A549 (cell line): Measurements from ENCODE around the gene CNDP1. TPM values are rescaled to one million over a fixed set of nuclear protein-coding genes. Genes with fewer than 3 reads are reported as not detected.

ENCODE experiments used
- ATAC-seq, 2 experiments: fragments of 200-7000 bp in 1 of 2; fragments of >200 bp in 1 of 2; cut with Nextera tagmentation in 1 of 2; cut with Tn5 transposase in 1 of 2; 3 replicates each; pipeline versions ENCODE4 v1.8.0 to v1.9.1; 2018 to 2020; ENCODE audit warnings: mild to moderate bottlenecking in 1 of 2, moderate library complexity in 1 of 2
- CTCF ChIA-PET: fragments of 300-600 bp; sonication (Branson Sonifier 250); formaldehyde crosslinking; extraction: SDS; loops from one replicate; lab custom pipeline; 2021; ENCODE audit warnings: antibody characterized with exemption, inconsistent platforms; lab: Yijun Ruan, JAX
- POLR2A ChIA-PET: fragments of 350-600 bp; formaldehyde crosslinking; extraction: SDS; loops from one replicate; lab custom pipeline; 2021; ENCODE audit warnings: antibody characterized with exemption, inconsistent platforms; lab: Yijun Ruan, JAX
- DNase-seq, 2 experiments: peaks; one replicate each; pipeline versions ENCODE4 v3.0.0 to v3.0.0-alpha.2; 2011 to 2016; ENCODE audit warnings: low read depth in 1 of 2, low spot score in 1 of 2
- FAIRE-seq: peaks from 2 replicates; lab custom pipeline; 2011; peaks lifted over from hg19 to GRCh38; lab: Jason Lieb, UNC
- H3K27ac ChIP-seq, 2 experiments: fragments of >200 bp; sonication (Bioruptor Twin); formaldehyde crosslinking; 3 replicates each; pipeline ENCODE4 v1.5.1; 2016 to 2017
- H3K4me1 ChIP-seq: fragments of >200 bp; sonication (Bioruptor Twin); formaldehyde crosslinking; 3 replicates; pipeline ENCODE4 v1.6.1; 2016
- H3K4me2 ChIP-seq: fragments of >200 bp; sonication (Bioruptor Twin); formaldehyde crosslinking; 3 replicates; pipeline ENCODE4 v1.6.1; 2016
- H3K4me3 ChIP-seq: fragments of >200 bp; sonication (Bioruptor Twin); formaldehyde crosslinking; 3 replicates; pipeline ENCODE4 v1.5.1; 2016
- H3K9me3 ChIP-seq: fragments of >200 bp; sonication (Bioruptor Twin); formaldehyde crosslinking; 3 replicates; pipeline ENCODE4 v1.6.1; 2016
- BCL3 ChIP-seq: fragments of >200 bp; sonication (Bioruptor Twin); formaldehyde crosslinking; IDR thresholded peaks from 3 replicates; pipeline ENCODE4 v1.6.1; 2016
- CBX2 ChIP-seq: fragments of 200-600 bp; sonication (generic); IDR thresholded peaks from 2 replicates; pipeline ENCODE4 v1.6.1; 2016; ENCODE audit warnings: low read depth, mild to moderate bottlenecking, borderline replicate concordance
- CBX8 ChIP-seq: fragments of 200-600 bp; sonication (generic); IDR thresholded peaks from 2 replicates; pipeline ENCODE4 v1.6.1; 2016
- CEBPB ChIP-seq, 2 experiments: fragments of >200 bp in 1 of 2; sonication (Bioruptor Twin) in 1 of 2; formaldehyde crosslinking in 1 of 2; IDR thresholded peaks; 2 replicates each; pipeline ENCODE4 v1.6.1; 2012 to 2016
- CHD2 ChIP-seq: fragments of 150-350 bp; IDR thresholded peaks from 2 replicates; pipeline ENCODE4 v1.6.1; 2014; ENCODE audit warnings: low read length; ENCODE audit not compliant: partially characterized antibody
- EHF ChIP-seq: fragments of 250-450 bp; sonication (Bioruptor Pico); IDR thresholded peaks from 2 replicates; pipeline ENCODE4 v1.5.0; 2020; ENCODE audit warnings: mild to moderate bottlenecking
- FOSB ChIP-seq: fragments of 250-450 bp; sonication (Bioruptor Pico); IDR thresholded peaks from 2 replicates; pipeline ENCODE4 v1.5.0; 2020; ENCODE audit warnings: mild to moderate bottlenecking, moderate library complexity
- FOXS1 ChIP-seq: fragments of 250-450 bp; sonication (Bioruptor Pico); IDR thresholded peaks from 2 replicates; pipeline ENCODE4 v1.5.0; 2020; ENCODE audit warnings: mild to moderate bottlenecking, moderate library complexity
- GATA3 ChIP-seq: IDR thresholded peaks from 2 replicates; pipeline ENCODE4 v1.6.1; 2012; ENCODE audit warnings: borderline replicate concordance
- HDAC2 ChIP-seq: fragments of 200-600 bp; sonication (generic); IDR thresholded peaks from 2 replicates; pipeline ENCODE4 v1.6.1; 2016
- HOXA7 ChIP-seq: fragments of 250-450 bp; sonication (Bioruptor Pico); IDR thresholded peaks from 2 replicates; pipeline ENCODE4 v1.5.0; 2020; ENCODE audit warnings: mild to moderate bottlenecking, moderate library complexity
- HOXB13 ChIP-seq: fragments of 250-450 bp; sonication (Bioruptor Pico); IDR thresholded peaks from 2 replicates; pipeline ENCODE4 v1.5.0; 2020; ENCODE audit warnings: low read depth, mild to moderate bottlenecking, moderate library complexity
- HOXB5 ChIP-seq: fragments of 250-450 bp; sonication (Bioruptor Pico); IDR thresholded peaks from 2 replicates; pipeline ENCODE4 v1.5.0; 2020; ENCODE audit warnings: mild to moderate bottlenecking, moderate library complexity
- MAFK ChIP-seq: fragments of 450-650 bp; IDR thresholded peaks from 2 replicates; pipeline ENCODE4 v1.6.1; 2014; ENCODE audit not compliant: partially characterized antibody
- POLR2A ChIP-seq: IDR thresholded peaks from 2 replicates; pipeline ENCODE4 v1.6.1; 2012; ENCODE audit warnings: mild to moderate bottlenecking, low read length
- RAD21 ChIP-seq, 2 experiments: fragments of >200 bp in 1 of 2; sonication (Bioruptor Twin) in 1 of 2; formaldehyde crosslinking in 1 of 2; IDR thresholded peaks in 1 of 2; conservative IDR thresholded peaks in 1 of 2; 2 replicates in 1 of 2; 3 replicates in 1 of 2; pipeline ENCODE4 v1.6.1; 2012 to 2018; ENCODE audit warnings: inconsistent platforms in 1 of 2
- RARB ChIP-seq: fragments of 250-450 bp; sonication (Bioruptor Pico); IDR thresholded peaks from 2 replicates; pipeline ENCODE4 v1.8.0; 2021; ENCODE audit warnings: mild to moderate bottlenecking, moderate library complexity
- REST ChIP-seq: fragments of 200-600 bp; sonication (generic); IDR thresholded peaks from 2 replicates; pipeline ENCODE4 v1.6.1; 2016; ENCODE audit warnings: antibody characterized with exemption, mild to moderate bottlenecking, moderate library complexity
- RFX5 ChIP-seq: fragments of 450-650 bp; IDR thresholded peaks from 2 replicates; pipeline ENCODE4 v1.7.1; 2014; ENCODE audit warnings: antibody characterized with exemption, mild to moderate bottlenecking, moderate library complexity
- RNF2 ChIP-seq: fragments of 200-600 bp; sonication (generic); IDR thresholded peaks from 2 replicates; pipeline ENCODE4 v1.6.1; 2016; ENCODE audit warnings: low read depth, mild to moderate bottlenecking, antibody characterized with exemption, moderate library complexity, borderline replicate concordance
- SMC3 ChIP-seq: fragments of >200 bp; sonication (Bioruptor Twin); formaldehyde crosslinking; IDR thresholded peaks from 3 replicates; pipeline ENCODE4 v1.6.1; 2018; ENCODE audit warnings: inconsistent platforms
- SREBF2 ChIP-seq: fragments of 450-650 bp; IDR thresholded peaks from 2 replicates; pipeline ENCODE4 v1.6.1; 2014; ENCODE audit warnings: mild to moderate bottlenecking, moderate library complexity
- TFCP2L1 ChIP-seq: fragments of 250-450 bp; sonication (Bioruptor Pico); IDR thresholded peaks from 2 replicates; pipeline ENCODE4 v1.5.0; 2021; ENCODE audit warnings: mild to moderate bottlenecking
- TP53 ChIP-seq: fragments of 250-450 bp; sonication (Bioruptor Pico); IDR thresholded peaks from 2 replicates; pipeline ENCODE4 v1.5.0; 2021; ENCODE audit warnings: mild to moderate bottlenecking, moderate library complexity
- ZC3H11A ChIP-seq: fragments of 450-650 bp; IDR thresholded peaks from 2 replicates; pipeline ENCODE4 v1.6.1; 2014; ENCODE audit warnings: antibody characterized with exemption, mild to moderate bottlenecking
- ZFP36 ChIP-seq: fragments of 450-650 bp; IDR thresholded peaks from 2 replicates; pipeline ENCODE4 v1.6.1; 2014; ENCODE audit warnings: borderline replicate concordance; ENCODE audit not compliant: partially characterized antibody
- WGBS: methylation state at CpG from one replicate; pipeline ENCODE4 v1.1.6; 2017; ENCODE audit errors: missing lambda C conversion rate; 5-methylcytosine and 5-hydroxymethylcytosine counted together
- polyA plus RNA-seq, 4 experiments: library from polyadenylated mRNA; depleted of rRNA in 3 of 4; stranded (reverse); fragments of >200 nt; fragmentation: RNase III in 1 of 4; extraction: RNeasy Plus Mini Kit Qiagen cat#74134 plus additional on column Dnase treatment in 1 of 4; gene quantifications; 2 replicates in 3 of 4; 3 replicates in 1 of 4; pipeline ENCODE4 v1.2.3, GENCODE V29; 2011 to 2017
- TF ChIP-seq, protein P1 (sequence below): fragments of 450-650 bp; IDR thresholded peaks from 2 replicates; pipeline ENCODE4 v1.6.1; 2014; ENCODE audit warnings: antibody characterized with exemption

The CNDP1 gene
- polyA plus RNA-seq, 2 of the 4 experiments (the other 2 are of a cell fraction) = 0.16 TPM; not detected in 1

GRCh38 chr18:74515620-74516231, 18.6 kb upstream of the CNDP1 start:
- Histone ChIP-seq H3K4me2 (no peak overlapping the region), H3K27ac (no peak overlapping the region), H3K4me1 (no peaks in the 10 kb centered on the region), H3K4me3 (no peak overlapping the region), H3K9me3 (no peaks in the 10 kb centered on the region)
- CTCF ChIA-PET = interaction anchor here (1.0 kb wide), 1 partner anchor 34 kb away, joined by 3 read pairs; no protein-coding TSS in a partner anchor
- no peak for TF ChIP-seq HOXB5 (CRISPR knock-in tag)
- no peak for TF ChIP-seq HOXA7
- no peak for TF ChIP-seq SMC3
- no peak for TF ChIP-seq CBX2
- no peak for TF ChIP-seq HDAC2
- no peak for TF ChIP-seq GATA3
- TF ChIP-seq RARB (CRISPR knock-in tag) = no peak
- TF ChIP-seq HOXB13 (CRISPR knock-in tag) = no peak
- no peak for TF ChIP-seq CEBPB (IDR thresholded peaks at IDR 0.05)
- no peak for TF ChIP-seq RNF2
- TF ChIP-seq, protein P1, sequence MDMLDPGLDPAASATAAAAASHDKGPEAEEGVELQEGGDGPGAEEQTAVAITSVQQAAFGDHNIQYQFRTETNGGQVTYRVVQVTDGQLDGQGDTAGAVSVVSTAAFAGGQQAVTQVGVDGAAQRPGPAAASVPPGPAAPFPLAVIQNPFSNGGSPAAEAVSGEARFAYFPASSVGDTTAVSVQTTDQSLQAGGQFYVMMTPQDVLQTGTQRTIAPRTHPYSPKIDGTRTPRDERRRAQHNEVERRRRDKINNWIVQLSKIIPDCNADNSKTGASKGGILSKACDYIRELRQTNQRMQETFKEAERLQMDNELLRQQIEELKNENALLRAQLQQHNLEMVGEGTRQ = no peak
- no peak for TF ChIP-seq FOXS1 (CRISPR knock-in tag)
- no peak for TF ChIP-seq EHF (CRISPR knock-in tag)
- ATAC-seq = no peak
- POLR2A ChIA-PET = no interaction called here
- no peak for DNase-seq
- no peak for FAIRE-seq
- 93% methylated on average over 7 of the region's 13 CpGs for WGBS

DNA sequence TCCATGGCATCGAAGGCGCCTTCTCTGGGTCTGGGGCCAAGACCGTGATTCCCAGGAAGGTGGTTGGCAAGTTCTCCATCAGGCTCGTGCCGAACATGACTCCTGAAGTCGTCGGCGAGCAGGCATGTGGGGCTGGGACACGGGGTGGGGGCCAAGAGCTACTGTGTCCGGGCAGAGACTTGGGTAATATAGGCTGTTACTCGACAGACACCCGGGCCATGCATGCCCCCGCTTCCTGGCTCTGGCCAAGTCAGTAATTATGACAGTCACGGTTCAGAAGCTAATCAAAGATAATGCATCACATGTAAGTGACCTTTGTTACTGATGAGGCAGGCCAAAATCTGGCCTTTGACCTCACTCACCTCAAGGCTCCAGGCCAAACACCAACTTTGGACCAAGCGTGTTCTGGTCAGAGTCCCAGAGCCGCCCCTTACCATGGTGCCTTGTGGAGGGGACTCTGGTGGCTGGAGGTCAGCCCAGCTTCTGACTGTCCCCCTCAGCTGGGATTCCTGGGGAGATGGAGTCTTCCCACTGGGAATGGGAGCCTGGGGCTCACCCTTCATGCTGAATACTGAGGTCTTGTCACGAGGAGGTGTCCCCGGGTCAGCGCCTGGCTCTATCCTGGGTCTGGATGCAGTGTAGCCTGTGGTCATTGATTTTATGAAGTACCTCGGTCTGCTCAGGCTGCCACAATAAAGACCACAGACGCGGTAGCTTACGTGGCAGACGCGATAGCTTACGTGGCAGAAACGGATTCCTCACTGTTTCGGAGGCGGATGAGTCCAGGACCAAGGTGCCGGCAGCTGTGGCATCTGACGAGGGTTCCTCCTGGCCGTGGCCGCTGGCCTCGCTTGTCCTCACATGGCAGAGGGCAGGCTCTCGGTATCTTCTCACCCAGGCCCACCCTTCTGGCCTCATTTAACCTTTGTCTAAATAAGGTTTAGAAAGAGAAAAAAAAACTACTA, 17.7 kb upstream of the CNDP1 start:
- TF ChIP-seq ZFP36 = no peak
- no peak for TF ChIP-seq RFX5
- TF ChIP-seq SREBF2 = no peak
- TF ChIP-seq TP53 (CRISPR knock-in tag) = no peak
- TF ChIP-seq SMC3 = no peak
- no peak for TF ChIP-seq TFCP2L1 (CRISPR knock-in tag)
- no peak for TF ChIP-seq MAFK
- no peak for TF ChIP-seq RAD21 (conservative IDR thresholded peaks at IDR 0.05 in 1 of 2, IDR thresholded peaks at IDR 0.05 in 1 of 2)
- no peak for TF ChIP-seq CBX8
- no peak for TF ChIP-seq ZC3H11A
- TF ChIP-seq RNF2 = no peak
- TF ChIP-seq FOSB (CRISPR knock-in tag) = no peak
- TF ChIP-seq FOXS1 (CRISPR knock-in tag) = no peak
- TF ChIP-seq HOXB13 (CRISPR knock-in tag) = no peak
- no peak for TF ChIP-seq EHF (CRISPR knock-in tag)
- no peak for TF ChIP-seq CHD2
- no peak for TF ChIP-seq BCL3
- no peak for TF ChIP-seq REST
- no peak for TF ChIP-seq POLR2A
- FAIRE-seq (no peak), DNase-seq (no peak), ATAC-seq (no peak)
- H3K4me2 ChIP-seq = no peak overlapping the region
- ChIA-PET CTCF (interaction anchor here (0.7 to 1.0 kb wide), 2 partner anchors 34 to 35 kb away, joined by 3 read pairs; no protein-coding TSS in a partner anchor), POLR2A (no interaction called here)
- no peak overlapping the region for H3K4me3 ChIP-seq
- H3K4me1 ChIP-seq = no peaks in the 10 kb centered on the region
- H3K27ac ChIP-seq = no peak overlapping the region
- 99% methylated on average over 5 of the region's 35 CpGs for WGBS
- H3K9me3 ChIP-seq = no peaks in the 10 kb centered on the region
